ENCODE results near the gene PNMT. TPM values are rescaled to one million over a fixed set of nuclear protein-coding genes. Genes with fewer than 3 reads are reported as not detected.
A peak's percentile ranks its signal among the peaks of the same experiment; 100 is the strongest.
"Not testable (repeated sequence)": the region's sequence is repeated elsewhere in the genome, so short reads cannot be mapped to it uniquely, and the experiment has no call there.

The PNMT gene
- total and polyA plus RNA-seq, 2 of the 13 experiments (the other 11 are each of a cell fraction or from before 2014, with no cell fraction given), result 0.25 TPM; not detected in 1

GRCh38 chr17:39709998-39710964 is 42.0 kb downstream of the PNMT start:
- no TSS peak for BruUV-seq (replicated peaks)

GRCh38 chr17:39711071-39711470 is 42.8 kb downstream of the PNMT start:
- in situ Hi-C loops (cut with HindIII; ENCODE audit: extremely low pct_ligation_motif_present, low pct_unique_long_range_greater_than_20kb); ATAC-seq; DNase-seq (ENCODE audit: low spot score); H3K79me2 ChIP-seq (ENCODE audit: insufficient read depth, low read length); H4K20me1 ChIP-seq (ENCODE audit: insufficient read depth, low read length); FAIRE-seq; H3K4me3 ChIP-seq (replicated peaks in 1 of 3; ENCODE audit: insufficient read depth in 1 of 3, low read depth in 2 of 3, low read length in 3 of 3); H2AFZ ChIP-seq (ENCODE audit: low read length); H3K4me1 ChIP-seq (ENCODE audit: insufficient read depth, low read length); H3K27me3 ChIP-seq (ENCODE audit: control insufficient read depth in 1 of 2, insufficient read depth in 2 of 2, low read length in 2 of 2); BruUV-seq (replicated peaks); H3K9ac ChIP-seq (ENCODE audit: insufficient read depth, low read depth, low read length); H3K9me3 ChIP-seq (ENCODE audit: low read length); intact Hi-C loops (cut with micrococcal nuclease; ENCODE audit: unreplicated experiment); CTCF ChIA-PET (ENCODE audit: low intra/inter-chr PET ratio, low total read pairs); H3K4me2 ChIP-seq (ENCODE audit: low read depth, low read length); H3K27ac ChIP-seq (ENCODE audit: extremely low read length, insufficient read depth, low read length): not testable (repeated sequence)
- H3K36me3 ChIP-seq (replicated peaks in 1 of 2; ENCODE audit: control insufficient read depth in 1 of 2, insufficient read depth in 2 of 2, low read length in 2 of 2), result peaks cover 55 to 88% of the 10 kb centered on the region in 2 experiments
- 97% methylated on average over 11 of the region's 11 CpGs for WGBS (ENCODE audit: low lambda C conversion rate)
- POLR2A ChIA-PET, result interaction anchor here (1.1 to 1.7 kb wide), 3 partner anchors 15 to 18 kb away, joined by 3 to 8 read pairs (median 3); no protein-coding TSS in a partner anchor

More at GRCh38 chr17:39709998-39710964, 42.0 kb downstream of the PNMT start:
- ATAC-seq (no peak), FAIRE-seq (no peak), DNase-seq (ENCODE audit: low spot score) (no peak)
- H3K9ac ChIP-seq (ENCODE audit: insufficient read depth, low read depth, low read length), result no peak overlapping the region
- TF ChIP-seq RNF219 (CRISPR knock-in tag; IDR thresholded peaks at IDR 0.05) (no peak), HNRNPL (IDR thresholded peaks at IDR 0.05; ENCODE audit: low read depth, low read length) (peak; percentile 86), ZNF235 (CRISPR knock-in tag; IDR thresholded peaks at IDR 0.05; ENCODE audit: borderline replicate concordance) (no peak), NBN (conservative IDR thresholded peaks at IDR 0.05) (no peak), AGO2 (optimal IDR thresholded peaks at IDR 0.05; ENCODE audit: low read depth, low read length) (peak; percentile 28), RBM22 (optimal IDR thresholded peaks at IDR 0.05; ENCODE audit: low read length) (peak; percentile 23), POLR2A (IDR thresholded peaks at IDR 0.05; ENCODE audit: insufficient read depth in 1 of 2, low read depth in 2 of 2, low read length in 2 of 2) (0 out of 4 replicates have a peak, but pooled peaks of 1 of the 2 experiments have one; percentile 28), ZNF629 (CRISPR knock-in tag; conservative IDR thresholded peaks at IDR 0.05) (peak; percentile 81)
- H2AFZ ChIP-seq (ENCODE audit: low read length), result no peak overlapping the region
- H3K27me3 ChIP-seq (ENCODE audit: control insufficient read depth in 1 of 2, insufficient read depth in 2 of 2, low read length in 2 of 2), result no peaks in the 10 kb centered on the region
- H3K79me2 ChIP-seq (ENCODE audit: insufficient read depth, low read length), result peaks cover 4% of the 10 kb centered on the region
- H3K4me3 ChIP-seq (replicated peaks in 1 of 3; ENCODE audit: insufficient read depth in 1 of 3, low read depth in 2 of 3, low read length in 3 of 3), result no peak overlapping the region
- H3K4me1 ChIP-seq (ENCODE audit: insufficient read depth, low read length), result peaks cover 7% of the 10 kb centered on the region
- intact Hi-C loops (cut with micrococcal nuclease; ENCODE audit: unreplicated experiment) (no loop called here), in situ Hi-C loops (cut with HindIII; ENCODE audit: extremely low pct_ligation_motif_present, low pct_unique_long_range_greater_than_20kb) (no loop called here)
- POLR2A ChIA-PET, result interaction anchor here (1.1 to 1.7 kb wide), 3 partner anchors 15 to 19 kb away, joined by 3 to 8 read pairs (median 3); no protein-coding TSS in a partner anchor
- peaks cover 47 to 82% of the 10 kb centered on the region in 2 experiments for H3K36me3 ChIP-seq (replicated peaks in 1 of 2; ENCODE audit: control insufficient read depth in 1 of 2, insufficient read depth in 2 of 2, low read length in 2 of 2)
- CTCF ChIA-PET (ENCODE audit: low intra/inter-chr PET ratio, low total read pairs), result no interaction called here
- 97% methylated on average over 18 of the region's 20 CpGs for WGBS (ENCODE audit: low lambda C conversion rate)
- H3K9me3 ChIP-seq (ENCODE audit: low read length), result no peaks in the 10 kb centered on the region
- no peak overlapping the region for H3K27ac ChIP-seq (ENCODE audit: extremely low read length, insufficient read depth, low read length)
- peaks cover 8% of the 10 kb centered on the region; the same call in 1 of the 2 replicates for H4K20me1 ChIP-seq (ENCODE audit: insufficient read depth, low read length)
- no peak overlapping the region for H3K4me2 ChIP-seq (ENCODE audit: low read depth, low read length)
